Activated CD8-positive, alpha-beta memory T cell treated with anti-CD3 and anti-CD28 coated beads, Interleukin-2, amount 10 ng/mL, durations not matched to agents 7 days and 5 days (primary cell): ENCODE measurements around the gene XCL1. TPM values are rescaled to one million over a fixed set of nuclear protein-coding genes. Genes with fewer than 3 reads are reported as not detected.
A peak's percentile ranks its signal among the peaks of the same experiment; 100 is the strongest.
"Not testable (repeated sequence)": the region's sequence is repeated elsewhere in the genome, so short reads cannot be mapped to it uniquely, and the experiment has no call there.

Experiments used
- ATAC-seq: fragments of 150-1000 bp; cut with Tn5 transposase; one replicate; pipeline ENCODE4 v1.10.0; 2021; ENCODE audit warnings: moderate library complexity
- CTCF ChIA-PET: fragments of 350-600 bp; sonication (Branson Sonifier 250); formaldehyde crosslinking; loops from one replicate; lab custom pipeline; 2021; ENCODE audit warnings: antibody characterized with exemption; lab: Charles Lee
- DNase-seq: peaks from one replicate; pipeline ENCODE4 v3.0.0-alpha.2; 2020
- H3K27ac Mint-ChIP-seq: one replicate; pipeline ENCODE4 v1.8.0; 2021; ENCODE audit warnings: mild to moderate bottlenecking, mixed read lengths
- H3K27me3 Mint-ChIP-seq: one replicate; pipeline ENCODE4 v1.8.0; 2021; ENCODE audit warnings: mixed read lengths
- H3K36me3 Mint-ChIP-seq: one replicate; pipeline ENCODE4 v1.8.0; 2021; ENCODE audit warnings: mild to moderate bottlenecking, mixed read lengths
- H3K4me1 Mint-ChIP-seq: one replicate; pipeline ENCODE4 v1.8.0; 2021; ENCODE audit warnings: mixed read lengths
- H3K4me3 Mint-ChIP-seq: one replicate; pipeline ENCODE4 v1.8.0; 2021; ENCODE audit warnings: mild to moderate bottlenecking, moderate library complexity, mixed read lengths
- H3K9me3 Mint-ChIP-seq: one replicate; pipeline ENCODE4 v1.8.0; 2022; ENCODE audit warnings: low read depth, mixed read lengths
- total RNA-seq, 2 experiments: library from RNA; stranded (reverse); gene quantifications; one replicate each; pipeline ENCODE4 v1.2.3, GENCODE V29; 2021

The XCL1 gene
- total RNA-seq, 2 experiments from 2014 or later, result 11.7 to 46.7 TPM

GRCh38 chr1:168578531-168579185, 2.3 kb downstream of the XCL1 start:
- H3K9me3 Mint-ChIP-seq, DNase-seq, H3K36me3 Mint-ChIP-seq, H3K27me3 Mint-ChIP-seq, ATAC-seq: not testable (repeated sequence)
- peak overlapping the region; percentile 47 for H3K27ac Mint-ChIP-seq
- CTCF ChIA-PET, result interaction anchor here (1.2 to 1.7 kb wide), 3 partner anchors 19 to 139 kb away, joined by 3 to 7 read pairs (median 5); no protein-coding TSS in a partner anchor
- H3K4me1 Mint-ChIP-seq, result peaks cover 36% of the 10 kb centered on the region
- H3K4me3 Mint-ChIP-seq, result peak overlapping the region; percentile 29

- not testable (repeated sequence) for H3K27me3 Mint-ChIP-seq, H3K27ac Mint-ChIP-seq, H3K36me3 Mint-ChIP-seq, H3K9me3 Mint-ChIP-seq, ATAC-seq, H3K4me3 Mint-ChIP-seq
- CTCF ChIA-PET, result interaction anchor here (1.0 to 1.9 kb wide), 2 partner anchors 23 to 237 kb away, joined by 5 to 6 read pairs; no protein-coding TSS in a partner anchor
- H3K4me1 Mint-ChIP-seq, result peaks cover 28% of the 10 kb centered on the region
- DNase-seq, result peak; percentile 48
Observed at GRCh38 chr1:168580290-168580689, 3.9 kb downstream of the XCL1 start.

- peaks cover 28% of the 10 kb centered on the region for H3K4me1 Mint-ChIP-seq
- not testable (repeated sequence) for H3K27ac Mint-ChIP-seq
Observed at GRCh38 chr1:168580991-168581390, 4.6 kb downstream of the XCL1 start.

GRCh38 chr1:168581817-168582572, 5.6 kb downstream of the XCL1 start:
- CTCF ChIA-PET, result no interaction called here
- Mint-ChIP-seq H3K27me3 (no peaks in the 10 kb centered on the region), H3K4me1 (peaks cover 24% of the 10 kb centered on the region), H3K27ac (no peak overlapping the region), H3K4me3 (no peak overlapping the region), H3K36me3 (peaks cover 8% of the 10 kb centered on the region), H3K9me3 (peaks cover 2% of the 10 kb centered on the region)
- no peak for DNase-seq
- ATAC-seq, result no peak

More at GRCh38 chr1:168580991-168581390, 4.6 kb downstream of the XCL1 start:
- H3K9me3 Mint-ChIP-seq, H3K27me3 Mint-ChIP-seq, ATAC-seq, H3K4me3 Mint-ChIP-seq, DNase-seq, H3K36me3 Mint-ChIP-seq: not testable (repeated sequence)
- CTCF ChIA-PET, result interaction anchor here (1.9 kb wide), 1 partner anchor 22 kb away, joined by 6 read pairs; no protein-coding TSS in a partner anchor

GRCh38 chr1:168582688-168583336, 6.4 kb downstream of the XCL1 start:
- H3K9me3 Mint-ChIP-seq, result peaks cover 6% of the 10 kb centered on the region
- H3K4me1 Mint-ChIP-seq, result peaks cover 20% of the 10 kb centered on the region
- no peak overlapping the region for H3K27ac Mint-ChIP-seq
- H3K27me3 Mint-ChIP-seq, result no peaks in the 10 kb centered on the region
- no peak overlapping the region for H3K4me3 Mint-ChIP-seq
- ATAC-seq, result no peak
- no peak for DNase-seq
- H3K36me3 Mint-ChIP-seq, result peaks cover 14% of the 10 kb centered on the region
- CTCF ChIA-PET, result interaction anchor here (0.8 kb wide), 1 partner anchor 21 kb away, joined by 4 read pairs; no protein-coding TSS in a partner anchor

- CTCF ChIA-PET, result no interaction called here
Observed at GRCh38 chr1:168583571-168583970, 7.2 kb downstream of the XCL1 start.

GRCh38 chr1:168585191-168585590, 8.8 kb downstream of the XCL1 start:
- Mint-ChIP-seq H3K27me3 (no peaks in the 10 kb centered on the region), H3K4me3 (no peak overlapping the region), H3K9me3 (peaks cover 10% of the 10 kb centered on the region), H3K36me3 (peaks cover 11% of the 10 kb centered on the region), H3K27ac (no peak overlapping the region), H3K4me1 (peaks cover 6% of the 10 kb centered on the region)
- DNase-seq, result no peak
- ATAC-seq, result no peak
- CTCF ChIA-PET, result no interaction called here

More at GRCh38 chr1:168583571-168583970, 7.2 kb downstream of the XCL1 start:
- no peak overlapping the region for H3K27ac Mint-ChIP-seq
- H3K9me3 Mint-ChIP-seq, result peaks cover 10% of the 10 kb centered on the region
- H3K4me3 Mint-ChIP-seq, result no peak overlapping the region
- H3K4me1 Mint-ChIP-seq, result peaks cover 18% of the 10 kb centered on the region
- ATAC-seq (no peak), DNase-seq (no peak)
- peaks cover 14% of the 10 kb centered on the region for H3K36me3 Mint-ChIP-seq
- no peaks in the 10 kb centered on the region for H3K27me3 Mint-ChIP-seq

- Mint-ChIP-seq H3K27me3 (no peaks in the 10 kb centered on the region), H3K4me3 (no peak overlapping the region), H3K36me3 (peaks cover 8% of the 10 kb centered on the region), H3K4me1 (peaks cover under 1% of the 10 kb centered on the region), H3K27ac (no peak overlapping the region), H3K9me3 (peaks cover 10% of the 10 kb centered on the region)
- DNase-seq (no peak), ATAC-seq (no peak)
- CTCF ChIA-PET, result no interaction called here
Observed at GRCh38 chr1:168585937-168586336, 9.5 kb downstream of the XCL1 start.

GRCh38 chr1:168589167-168589566, 12.8 kb downstream of the XCL1 start:
- CTCF ChIA-PET, result no interaction called here
- H3K27me3 Mint-ChIP-seq, result no peaks in the 10 kb centered on the region
- no peak overlapping the region for H3K27ac Mint-ChIP-seq
- H3K9me3 Mint-ChIP-seq, result peaks cover 10% of the 10 kb centered on the region
- no peaks in the 10 kb centered on the region for H3K4me1 Mint-ChIP-seq
- ATAC-seq (no peak), DNase-seq (no peak)
- no peak overlapping the region for H3K4me3 Mint-ChIP-seq
- H3K36me3 Mint-ChIP-seq, result peaks cover 8% of the 10 kb centered on the region

- Mint-ChIP-seq H3K27ac (no peak overlapping the region), H3K4me1 (no peaks in the 10 kb centered on the region), H3K9me3 (peaks cover 10% of the 10 kb centered on the region), H3K4me3 (no peak overlapping the region), H3K36me3 (peaks cover 7% of the 10 kb centered on the region), H3K27me3 (no peaks in the 10 kb centered on the region)
- CTCF ChIA-PET, result interaction anchor here (2.2 kb wide), 1 partner anchor 12 kb away, joined by 6 read pairs; no protein-coding TSS in a partner anchor
- DNase-seq, result no peak
- ATAC-seq, result no peak
Observed at GRCh38 chr1:168591066-168591465, 14.7 kb downstream of the XCL1 start.

GRCh38 chr1:168591641-168592250, 15.3 kb downstream of the XCL1 start:
- Mint-ChIP-seq H3K4me3 (no peak overlapping the region), H3K36me3 (peaks cover 7% of the 10 kb centered on the region), H3K9me3 (peaks cover 10% of the 10 kb centered on the region), H3K27me3 (no peaks in the 10 kb centered on the region), H3K27ac (no peak overlapping the region), H3K4me1 (no peaks in the 10 kb centered on the region)
- no peak for DNase-seq
- CTCF ChIA-PET, result interaction anchor here (2.2 kb wide), 1 partner anchor 12 kb away, joined by 6 read pairs; no protein-coding TSS in a partner anchor
- no peak for ATAC-seq

GRCh38 chr1:168595403-168595802, 19.0 kb downstream of the XCL1 start:
- DNase-seq, CTCF ChIA-PET, H3K9me3 Mint-ChIP-seq, H3K4me1 Mint-ChIP-seq, H3K36me3 Mint-ChIP-seq, H3K27ac Mint-ChIP-seq, H3K4me3 Mint-ChIP-seq, H3K27me3 Mint-ChIP-seq, ATAC-seq: not testable (repeated sequence)

- ATAC-seq (no peak), DNase-seq (no peak)
- no peaks in the 10 kb centered on the region for H3K4me1 Mint-ChIP-seq
- CTCF ChIA-PET, result interaction anchor here (1.0 kb wide), 1 partner anchor 129 kb away, joined by 4 read pairs; no protein-coding TSS in a partner anchor
- H3K9me3 Mint-ChIP-seq, result peaks cover 2% of the 10 kb centered on the region
- H3K27me3 Mint-ChIP-seq, result peaks cover 6% of the 10 kb centered on the region
- H3K27ac Mint-ChIP-seq, result no peak overlapping the region
- no peaks in the 10 kb centered on the region for H3K36me3 Mint-ChIP-seq
- no peak overlapping the region for H3K4me3 Mint-ChIP-seq
Observed at GRCh38 chr1:168598125-168598524, 21.7 kb downstream of the XCL1 start.
